PFSK-1 (cell line): ENCODE measurements around the gene GFOD2.

ENCODE experiments used
- POLR2AphosphoS5 ChIP-seq: IDR thresholded peaks from 2 replicates; pipeline ENCODE4 v1.6.1; 2012; ENCODE audit warnings: low read depth, mild to moderate bottlenecking, control low read depth, low read length, moderate library complexity
- REST ChIP-seq, 2 experiments: IDR thresholded peaks; 2 replicates each; pipeline versions ENCODE4 v1.6.1 to v1.8.0; 2011 to 2012; ENCODE audit warnings: low read depth in 2 of 2, low read length in 2 of 2, control low read depth in 1 of 2, inconsistent platforms in 1 of 2, mild to moderate bottlenecking in 1 of 2, moderate library complexity in 1 of 2; ENCODE audit not compliant: insufficient read depth in 1 of 2
- SIN3A ChIP-seq: IDR thresholded peaks from 2 replicates; pipeline ENCODE4 v1.6.1; 2012; ENCODE audit warnings: mild to moderate bottlenecking, low read length, moderate library complexity, borderline replicate concordance; ENCODE audit not compliant: insufficient read depth
- TAF1 ChIP-seq: IDR thresholded peaks from 2 replicates; pipeline ENCODE4 v1.6.1; 2012; ENCODE audit warnings: low read length, control low read depth, borderline replicate concordance; ENCODE audit not compliant: insufficient read depth

GRCh38 chr16:67645397-67646121, 73.6 kb downstream of the GFOD2 start:
- no peak for TF ChIP-seq TAF1
- TF ChIP-seq SIN3A, result no peak
- TF ChIP-seq REST (IDR thresholded peaks at IDR 0.05; ENCODE audit: insufficient read depth in 1 of 2, low read depth in 2 of 2, low read length in 2 of 2), result no peak
- TF ChIP-seq POLR2AphosphoS5, result no peak
